ENCODE data around the gene MYLK.

DNA sequence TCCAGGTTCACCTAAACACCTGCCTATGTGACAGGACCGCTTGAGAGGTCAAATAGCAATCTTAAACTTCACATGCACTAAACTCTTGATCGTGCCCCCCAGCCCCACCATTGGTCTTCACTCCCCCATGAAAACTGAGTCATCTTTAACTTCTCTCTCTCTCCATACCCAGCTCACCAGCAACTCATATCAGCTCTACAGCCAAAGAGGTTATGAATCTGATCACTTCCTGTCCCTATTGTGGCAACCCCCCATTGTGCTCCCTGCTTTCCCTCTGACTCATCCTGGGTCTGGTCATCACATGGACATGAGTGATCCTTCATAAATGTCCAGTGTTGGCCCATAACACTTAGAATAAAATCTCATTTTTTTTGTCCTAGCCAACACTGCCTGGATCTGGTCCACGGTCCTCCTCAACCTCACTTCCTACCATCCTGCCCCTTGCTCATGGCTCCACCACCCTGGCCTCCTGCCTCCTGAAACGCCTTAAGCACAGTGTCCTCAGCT is 195.8 kb downstream of the MYLK start:
- no peak for TF ChIP-seq JUND (IDR thresholded peaks at IDR 0.05)
- TF ChIP-seq, protein P1, sequence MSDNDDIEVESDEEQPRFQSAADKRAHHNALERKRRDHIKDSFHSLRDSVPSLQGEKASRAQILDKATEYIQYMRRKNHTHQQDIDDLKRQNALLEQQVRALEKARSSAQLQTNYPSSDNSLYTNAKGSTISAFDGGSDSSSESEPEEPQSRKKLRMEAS (IDR thresholded peaks at IDR 0.05): no peak

Measured in liver (tissue), 2 donors.